Effector CD4-positive, alpha-beta T cell (primary cell): Measurements from ENCODE around the gene SLC25A5.
"Not testable (repeated sequence)": the region's sequence is repeated elsewhere in the genome, so short reads cannot be mapped to it uniquely, and the experiment has no call there.

Source experiments
- DNase-seq: peaks from one replicate; pipeline ENCODE4 v3.0.0-alpha.2; 2020
- total RNA-seq: gene quantifications from one replicate; lab custom pipeline; 2026; lab: John Stamatoyannopoulos, UW

Gene SLC25A5
- total RNA-seq: 110 reads per million, percentile 84 among the genes with 10 or more reads in this experiment

- DNase-seq: peak; percentile 69
These were observed at the start of gene SLC25A5 for GRCh38 chrX:119467842-119468550. SLC25A5 (plus strand) TSS chrX:119468444; CDS start chrX:119468516, 72 bp downstream.

- DNase-seq: no peak
These were observed 49.1 kb upstream of the SLC25A5 start for GRCh38 chrX:119419146-119419545.

GRCh38 chrX:119419898-119420297 lies 48.3 kb upstream of the SLC25A5 start:
- no peak for DNase-seq

- no peak for DNase-seq
These were observed 47.1 kb upstream of the SLC25A5 start for GRCh38 chrX:119421016-119421705.

GRCh38 chrX:119423631-119424030 lies 44.6 kb upstream of the SLC25A5 start:
- no peak for DNase-seq

GRCh38 chrX:119424999-119425398 lies 43.2 kb upstream of the SLC25A5 start:
- no peak for DNase-seq

- DNase-seq: no peak
These were observed 41.0 kb upstream of the SLC25A5 start for GRCh38 chrX:119427024-119427794.

GRCh38 chrX:119427795-119428185 lies 40.5 kb upstream of the SLC25A5 start:
- DNase-seq: no peak

- DNase-seq: no peak
These were observed 38.8 kb upstream of the SLC25A5 start for GRCh38 chrX:119429471-119429870.

GRCh38 chrX:119441295-119441694 lies 26.9 kb upstream of the SLC25A5 start:
- not testable (repeated sequence) for DNase-seq

- DNase-seq: no peak
These were observed 26.0 kb upstream of the SLC25A5 start for GRCh38 chrX:119442286-119442685.

- DNase-seq: no peak
These were observed 15.0 kb upstream of the SLC25A5 start for GRCh38 chrX:119453202-119453601.

- DNase-seq: no peak
These were observed 13.0 kb upstream of the SLC25A5 start for GRCh38 chrX:119455264-119455663.

- DNase-seq: no peak
These were observed 9.1 kb upstream of the SLC25A5 start for GRCh38 chrX:119459181-119459580.

- DNase-seq: no peak
These were observed 2.7 kb upstream of the SLC25A5 start for GRCh38 chrX:119465555-119465954.

- no peak for DNase-seq
These were observed 1.3 kb upstream of the SLC25A5 start for GRCh38 chrX:119466970-119467369.

GRCh38 chrX:119467433-119467832 lies 811 bp upstream of the SLC25A5 start:
- DNase-seq: no peak

GRCh38 chrX:119468551-119469312 lies 488 bp downstream of the SLC25A5 start:
- DNase-seq: peak; percentile 82

GRCh38 chrX:119469313-119469635 lies 1.0 kb downstream of the SLC25A5 start:
- DNase-seq: no peak

GRCh38 chrX:119474615-119475388 lies 6.6 kb downstream of the SLC25A5 start:
- DNase-seq: no peak

GRCh38 chrX:119475389-119476101 lies 7.3 kb downstream of the SLC25A5 start:
- no peak for DNase-seq
